ENCODE data around the gene CCDC54.

DNA sequence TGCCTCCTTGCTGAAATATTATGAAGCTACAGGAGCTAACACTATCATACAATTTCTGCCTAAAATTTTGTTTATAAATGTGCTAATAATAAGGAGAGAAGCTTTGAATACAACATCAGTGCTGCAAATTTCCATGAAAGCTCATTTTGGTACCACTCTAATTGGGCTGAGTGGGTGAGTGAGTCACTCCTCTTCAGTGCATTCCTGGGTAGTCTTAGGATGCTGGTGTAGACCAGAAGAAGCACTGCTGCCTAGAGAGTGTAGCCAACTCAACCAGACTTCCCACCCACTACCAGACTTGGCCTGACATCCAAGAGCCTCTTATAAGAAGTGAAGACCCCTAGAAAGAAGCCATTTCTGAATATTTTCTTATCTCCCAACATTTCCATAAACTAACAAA is 32.5 kb upstream of the CCDC54 start:
- TF ChIP-seq, protein P1, sequence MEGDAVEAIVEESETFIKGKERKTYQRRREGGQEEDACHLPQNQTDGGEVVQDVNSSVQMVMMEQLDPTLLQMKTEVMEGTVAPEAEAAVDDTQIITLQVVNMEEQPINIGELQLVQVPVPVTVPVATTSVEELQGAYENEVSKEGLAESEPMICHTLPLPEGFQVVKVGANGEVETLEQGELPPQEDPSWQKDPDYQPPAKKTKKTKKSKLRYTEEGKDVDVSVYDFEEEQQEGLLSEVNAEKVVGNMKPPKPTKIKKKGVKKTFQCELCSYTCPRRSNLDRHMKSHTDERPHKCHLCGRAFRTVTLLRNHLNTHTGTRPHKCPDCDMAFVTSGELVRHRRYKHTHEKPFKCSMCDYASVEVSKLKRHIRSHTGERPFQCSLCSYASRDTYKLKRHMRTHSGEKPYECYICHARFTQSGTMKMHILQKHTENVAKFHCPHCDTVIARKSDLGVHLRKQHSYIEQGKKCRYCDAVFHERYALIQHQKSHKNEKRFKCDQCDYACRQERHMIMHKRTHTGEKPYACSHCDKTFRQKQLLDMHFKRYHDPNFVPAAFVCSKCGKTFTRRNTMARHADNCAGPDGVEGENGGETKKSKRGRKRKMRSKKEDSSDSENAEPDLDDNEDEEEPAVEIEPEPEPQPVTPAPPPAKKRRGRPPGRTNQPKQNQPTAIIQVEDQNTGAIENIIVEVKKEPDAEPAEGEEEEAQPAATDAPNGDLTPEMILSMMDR (IDR thresholded peaks at IDR 0.05): no peak
- TF ChIP-seq POLR2A (IDR thresholded peaks at IDR 0.05): no peak
